Measurements from ENCODE around the gene MNAT1.

GRCh38 chr14:60946773-60947172 is 212.2 kb downstream of the MNAT1 start:
- TF ChIP-seq CTCF (IDR thresholded peaks at IDR 0.05), result no peak
- TF ChIP-seq POLR2A (IDR thresholded peaks at IDR 0.05), result no peak

Data from lower leg skin (tissue), 3 donors.